Endothelial cell of umbilical vein (primary cell): ENCODE results near the gene RNH1. TPM values are rescaled to one million over a fixed set of nuclear protein-coding genes. Genes with fewer than 3 reads are reported as not detected.

Experiments
- BruUV-seq: library from RNA; stranded (reverse); fragments of 400-500 nt; replicated peaks from 2 replicates; lab custom pipeline; 2021; lab: Mats Ljungman, UMichigan
- CTCF ChIA-PET: fragments of 300-600, 350-600 bp; sonication (Branson Sonifier 250); formaldehyde crosslinking; loops from one replicate; lab custom pipeline; 2021; ENCODE audit warnings: antibody characterized with exemption, inconsistent platforms; lab: Charles Lee
- POLR2A ChIA-PET: fragments of 300-600, 350-600 bp; sonication (Branson Sonifier 250); formaldehyde crosslinking; loops from one replicate; lab custom pipeline; 2021; ENCODE audit warnings: antibody characterized with exemption, inconsistent platforms; lab: Charles Lee
- DNase-seq: peaks from one replicate; pipeline ENCODE4 v3.0.0-alpha.2; 2011; ENCODE audit warnings: low read depth, low spot score
- FAIRE-seq: peaks from 2 replicates; lab custom pipeline; 2011; peaks lifted over from hg19 to GRCh38; lab: Jason Lieb, UNC
- H2AFZ ChIP-seq: 2 replicates; pipeline ENCODE4 v1.6.0; 2012; ENCODE audit warnings: low read depth, low read length, control low read depth, inconsistent platforms
- H3K27ac ChIP-seq: 2 replicates; pipeline ENCODE4 v1.5.1; 2011; ENCODE audit warnings: low read depth, mild to moderate bottlenecking, control low read depth, low read length, moderate library complexity; ENCODE audit not compliant: insufficient read depth
- H3K27me3 ChIP-seq, 2 experiments: 2 replicates each; pipeline versions ENCODE4 v1.6.0 to v1.6.1; 2011; ENCODE audit warnings: low read length in 2 of 2, mixed read lengths in 1 of 2; ENCODE audit not compliant: control insufficient read depth in 2 of 2, insufficient read depth in 2 of 2
- H3K36me3 ChIP-seq, 2 experiments: 2 replicates in 1 of 2; 3 replicates in 1 of 2; pipeline ENCODE4 v1.5.1; 2011; ENCODE audit warnings: low read length in 2 of 2, mild to moderate bottlenecking in 1 of 2, moderate library complexity in 1 of 2; ENCODE audit not compliant: control insufficient read depth in 2 of 2, insufficient read depth in 2 of 2; ENCODE audit errors: extremely low read depth in 1 of 2
- H3K4me1 ChIP-seq: 3 replicates; pipeline ENCODE4 v1.5.1; 2011; ENCODE audit warnings: mild to moderate bottlenecking, low read length; ENCODE audit not compliant: control insufficient read depth, insufficient read depth; ENCODE audit errors: extremely low read depth
- H3K4me2 ChIP-seq: 2 replicates; pipeline ENCODE4 v1.6.1; 2011; ENCODE audit warnings: low read length, control low read depth, mixed read lengths; ENCODE audit not compliant: insufficient read depth
- H3K4me3 ChIP-seq, 3 experiments: fragments of 200-600 bp in 1 of 3; sonication (generic), shearing (Covaris generic) in 1 of 3; replicated peaks in 1 of 3; 2 replicates each; pipeline ENCODE4 v1.5.1; 2011 to 2016; ENCODE audit warnings: control low read depth in 3 of 3, low read length in 3 of 3, mild to moderate bottlenecking in 2 of 3, inconsistent platforms in 1 of 3, low read depth in 1 of 3, moderate library complexity in 1 of 3; ENCODE audit not compliant: insufficient read depth in 1 of 3
- H3K79me2 ChIP-seq: 2 replicates; pipeline ENCODE4 v1.6.0; 2012; ENCODE audit warnings: low read length, inconsistent platforms; ENCODE audit not compliant: control insufficient read depth, insufficient read depth
- H3K9ac ChIP-seq: replicated peaks from 2 replicates; pipeline ENCODE3; 2011; ENCODE audit warnings: low read length, control low read depth; ENCODE audit not compliant: insufficient read depth; ENCODE audit errors: extremely low read depth
- H3K9me1 ChIP-seq: replicated peaks from 3 replicates; pipeline ENCODE4 v1.6.0; 2011; ENCODE audit warnings: mild to moderate bottlenecking, low read length; ENCODE audit not compliant: control insufficient read depth, insufficient read depth; ENCODE audit errors: extremely low read depth
- H3K9me3 ChIP-seq: replicated peaks from 2 replicates; pipeline ENCODE4 v1.5.1; 2012; ENCODE audit warnings: low read length, inconsistent platforms; ENCODE audit not compliant: control insufficient read depth, insufficient read depth
- H4K20me1 ChIP-seq: replicated peaks from 2 replicates; pipeline ENCODE3; 2011; ENCODE audit warnings: mild to moderate bottlenecking, low read length; ENCODE audit not compliant: control insufficient read depth, insufficient read depth; ENCODE audit errors: extremely low read depth
- EZH2 ChIP-seq: IDR thresholded peaks from 2 replicates; pipeline ENCODE4 v1.6.1; 2012; ENCODE audit warnings: borderline replicate concordance, low read depth, mild to moderate bottlenecking, moderate library complexity, low read length, inconsistent platforms; ENCODE audit not compliant: severe bottlenecking
- FOS ChIP-seq: IDR thresholded peaks from 2 replicates; pipeline ENCODE4 v1.6.1; 2011; ENCODE audit warnings: mild to moderate bottlenecking, low read length, moderate library complexity, borderline replicate concordance; ENCODE audit not compliant: insufficient read depth
- GATA2 ChIP-seq: IDR thresholded peaks from 2 replicates; pipeline ENCODE4 v1.7.0; 2011; ENCODE audit warnings: low read depth, mild to moderate bottlenecking, moderate library complexity, mixed read lengths, low read length; ENCODE audit not compliant: insufficient read length, insufficient read depth
- JUN ChIP-seq: IDR thresholded peaks from 2 replicates; pipeline ENCODE4 v1.6.1; 2011; ENCODE audit warnings: borderline replicate concordance, low read depth; ENCODE audit not compliant: insufficient read length, insufficient read depth
- MYC ChIP-seq: IDR thresholded peaks from one replicate; pipeline ENCODE4 v1.6.1; 2011; ENCODE audit warnings: mild to moderate bottlenecking, low read depth, low read length
- POLR2A ChIP-seq: IDR thresholded peaks from 2 replicates; pipeline ENCODE4 v1.6.1; 2012; ENCODE audit warnings: low read depth, mild to moderate bottlenecking, control low read depth, low read length
- POLR2AphosphoS5 ChIP-seq: IDR thresholded peaks from 2 replicates; pipeline ENCODE4 v1.6.1; 2012; ENCODE audit warnings: low read depth, mild to moderate bottlenecking, control low read depth, low read length, moderate library complexity; ENCODE audit not compliant: insufficient read depth
- dilution Hi-C: fragments of 300-500 bp; cut with MboI; formaldehyde crosslinking; loops from one replicate; pipeline ENCODE4 v1.15.0; 2019; ENCODE audit warnings: low sequenced_read_pairs; ENCODE audit not compliant: extremely low pct_ligation_motif_present
- intact Hi-C: fragments of 100-400 bp; cut with micrococcal nuclease; formaldehyde crosslinking; loops from one replicate; pipeline ENCODE4 v1.10.0; 2022
- polyA plus RNA-seq, 4 experiments: library from polyadenylated mRNA; depleted of rRNA in 3 of 4; stranded (reverse) in 3 of 4; unstranded in 1 of 4; fragments of >200 nt; gene quantifications; 2 replicates each; pipeline versions ENCODE4 v1.2.1 to v1.2.3, GENCODE V29; 2011 to 2012; ENCODE audit warnings: missing spikeins in 1 of 4
- total RNA-seq: library from RNA; stranded (reverse); gene quantifications from 2 replicates; pipeline ENCODE4 v1.2.3, GENCODE V29; 2021
- TF ChIP-seq, protein P1 (sequence below): IDR thresholded peaks from 2 replicates; pipeline ENCODE4 v1.6.1; 2011; ENCODE audit not compliant: insufficient read depth, insufficient read length
- TF ChIP-seq, protein P2 (sequence below), 2 donors: IDR thresholded peaks; 1 replicate in 1 of 2; 2 replicates in 1 of 2; pipeline ENCODE4 v1.5.1; 2011; ENCODE audit warnings: low read length in 2 of 2, mild to moderate bottlenecking in 2 of 2, moderate library complexity in 2 of 2, control low read depth in 1 of 2, inconsistent platforms in 1 of 2, low read depth in 1 of 2; ENCODE audit not compliant: insufficient read depth in 1 of 2; ENCODE audit errors: extremely low read depth in 1 of 2

Gene RNH1
- total and polyA plus RNA-seq, 2 donors (not counting 3 experiments of a cell fraction or from before 2014, with no cell fraction given), result 144 to 198 TPM

GRCh38 chr11:459511-460220 lies 47.4 kb downstream of the RNH1 start:
- Histone ChIP-seq H2AFZ (no peak overlapping the region), H3K27me3 (no peaks in the 10 kb centered on the region), H3K4me3 (no peak overlapping the region), H3K9ac (no peak overlapping the region), H4K20me1 (no peaks in the 10 kb centered on the region), H3K4me2 (no peak overlapping the region), H3K79me2 (peaks cover 27% of the 10 kb centered on the region), H3K4me1 (no peaks in the 10 kb centered on the region), H3K9me1 (no peaks in the 10 kb centered on the region), H3K9me3 (no peaks in the 10 kb centered on the region), H3K36me3 (peaks cover 0 to 17% of the 10 kb centered on the region in 2 experiments), H3K27ac (no peak overlapping the region)
- CTCF ChIA-PET, result no interaction called here
- TF ChIP-seq FOS, result no peak
- TF ChIP-seq GATA2, result no peak
- TF ChIP-seq MYC, result no peak
- no peak for TF ChIP-seq POLR2AphosphoS5
- no peak for TF ChIP-seq EZH2
- no peak for TF ChIP-seq JUN
- no peak for TF ChIP-seq POLR2A
- TF ChIP-seq, protein P1, sequence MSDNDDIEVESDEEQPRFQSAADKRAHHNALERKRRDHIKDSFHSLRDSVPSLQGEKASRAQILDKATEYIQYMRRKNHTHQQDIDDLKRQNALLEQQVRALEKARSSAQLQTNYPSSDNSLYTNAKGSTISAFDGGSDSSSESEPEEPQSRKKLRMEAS, result no peak
- TF ChIP-seq, protein P2, sequence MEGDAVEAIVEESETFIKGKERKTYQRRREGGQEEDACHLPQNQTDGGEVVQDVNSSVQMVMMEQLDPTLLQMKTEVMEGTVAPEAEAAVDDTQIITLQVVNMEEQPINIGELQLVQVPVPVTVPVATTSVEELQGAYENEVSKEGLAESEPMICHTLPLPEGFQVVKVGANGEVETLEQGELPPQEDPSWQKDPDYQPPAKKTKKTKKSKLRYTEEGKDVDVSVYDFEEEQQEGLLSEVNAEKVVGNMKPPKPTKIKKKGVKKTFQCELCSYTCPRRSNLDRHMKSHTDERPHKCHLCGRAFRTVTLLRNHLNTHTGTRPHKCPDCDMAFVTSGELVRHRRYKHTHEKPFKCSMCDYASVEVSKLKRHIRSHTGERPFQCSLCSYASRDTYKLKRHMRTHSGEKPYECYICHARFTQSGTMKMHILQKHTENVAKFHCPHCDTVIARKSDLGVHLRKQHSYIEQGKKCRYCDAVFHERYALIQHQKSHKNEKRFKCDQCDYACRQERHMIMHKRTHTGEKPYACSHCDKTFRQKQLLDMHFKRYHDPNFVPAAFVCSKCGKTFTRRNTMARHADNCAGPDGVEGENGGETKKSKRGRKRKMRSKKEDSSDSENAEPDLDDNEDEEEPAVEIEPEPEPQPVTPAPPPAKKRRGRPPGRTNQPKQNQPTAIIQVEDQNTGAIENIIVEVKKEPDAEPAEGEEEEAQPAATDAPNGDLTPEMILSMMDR (IDR thresholded peaks at IDR 0.05; ENCODE audit: extremely low read depth in 1 of 2, insufficient read depth in 1 of 2, low read depth in 1 of 2, low read length in 2 of 2), result no peak
- POLR2A ChIA-PET, result no interaction called here
- dilution Hi-C loops (no loop called here), intact Hi-C loops (no loop called here)
- FAIRE-seq (no peak), DNase-seq (no peak)
- no TSS peak for BruUV-seq
